Liver (tissue), 3 donors: ENCODE measurements around the gene INTS15.

Experiments
- EGR1 ChIP-seq, 2 donors: IDR thresholded peaks; 2 replicates each; pipeline ENCODE4 v1.6.1; 2016 to 2018; ENCODE audit warnings: antibody characterized with exemption in 2 of 2, low read depth in 2 of 2
- FOXA1 ChIP-seq: IDR thresholded peaks from 2 replicates; pipeline ENCODE4 v1.6.1; 2016; ENCODE audit warnings: antibody characterized with exemption
- JUND ChIP-seq, 2 donors: IDR thresholded peaks; 2 replicates each; pipeline ENCODE4 v1.6.1; 2016; ENCODE audit warnings: antibody characterized with exemption in 2 of 2
- NR2F2 ChIP-seq: IDR thresholded peaks from 2 replicates; pipeline ENCODE4 v1.6.1; 2016; ENCODE audit warnings: antibody characterized with exemption
- RAD21 ChIP-seq, 2 donors: IDR thresholded peaks; 2 replicates each; pipeline ENCODE4 v1.6.1; 2016; ENCODE audit warnings: antibody characterized with exemption in 2 of 2, mild to moderate bottlenecking in 2 of 2
- RXRA ChIP-seq, 2 donors: IDR thresholded peaks; 2 replicates each; pipeline ENCODE4 v1.6.1; 2017 to 2018; ENCODE audit warnings: antibody characterized with exemption in 2 of 2, mild to moderate bottlenecking in 1 of 2
- SP1 ChIP-seq: IDR thresholded peaks from 2 replicates; pipeline ENCODE4 v1.6.1; 2018; ENCODE audit warnings: antibody characterized with exemption, mild to moderate bottlenecking
- TAF1 ChIP-seq: conservative IDR thresholded peaks from 2 replicates; pipeline ENCODE4 v1.6.1; 2016; ENCODE audit warnings: antibody characterized with exemption, mild to moderate bottlenecking
- YY1 ChIP-seq: IDR thresholded peaks from 2 replicates; pipeline ENCODE4 v1.6.1; 2016; ENCODE audit warnings: antibody characterized with exemption, mild to moderate bottlenecking
- TF ChIP-seq, protein P1 (sequence below): fragments of 150-350 bp; IDR thresholded peaks from 2 replicates; pipeline ENCODE4 v1.5.1; 2017; ENCODE audit warnings: improper control_type of control experiment, low read depth, low read length; ENCODE audit not compliant: missing input control
- TF ChIP-seq, protein P2 (sequence below): IDR thresholded peaks from 2 replicates; pipeline ENCODE4 v1.6.1; 2016; ENCODE audit warnings: antibody characterized with exemption
- TF ChIP-seq, protein P3 (sequence below): IDR thresholded peaks from 2 replicates; pipeline ENCODE4 v1.6.1; 2016; ENCODE audit warnings: antibody characterized with exemption
- TF ChIP-seq, protein P4 (sequence below): IDR thresholded peaks from 2 replicates; pipeline ENCODE4 v1.6.1; 2016; ENCODE audit warnings: antibody characterized with exemption
- donor health status: healthy.
- donor health status: healthy.

DNA sequence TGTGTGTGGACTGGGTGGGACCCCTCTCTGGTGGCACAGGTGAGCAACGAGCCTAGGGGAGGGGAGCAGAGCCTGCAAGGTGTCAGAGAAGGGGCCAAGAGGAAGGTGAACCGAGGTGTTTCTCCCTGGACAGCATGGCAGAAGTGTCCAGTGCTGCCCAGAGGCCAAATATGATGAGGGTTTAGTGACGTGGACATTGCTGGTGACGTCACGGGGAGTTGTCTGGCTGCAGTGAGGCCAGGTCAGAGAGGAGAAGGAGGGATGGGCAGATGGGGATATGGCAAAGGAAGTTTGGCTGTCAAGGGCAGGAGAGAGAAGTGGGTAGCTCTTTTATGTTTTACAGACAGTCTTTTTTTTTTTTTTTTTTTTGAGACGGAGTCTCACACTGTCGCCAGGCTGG is 23.0 kb downstream of the INTS15 start:
- TF ChIP-seq, protein P1, sequence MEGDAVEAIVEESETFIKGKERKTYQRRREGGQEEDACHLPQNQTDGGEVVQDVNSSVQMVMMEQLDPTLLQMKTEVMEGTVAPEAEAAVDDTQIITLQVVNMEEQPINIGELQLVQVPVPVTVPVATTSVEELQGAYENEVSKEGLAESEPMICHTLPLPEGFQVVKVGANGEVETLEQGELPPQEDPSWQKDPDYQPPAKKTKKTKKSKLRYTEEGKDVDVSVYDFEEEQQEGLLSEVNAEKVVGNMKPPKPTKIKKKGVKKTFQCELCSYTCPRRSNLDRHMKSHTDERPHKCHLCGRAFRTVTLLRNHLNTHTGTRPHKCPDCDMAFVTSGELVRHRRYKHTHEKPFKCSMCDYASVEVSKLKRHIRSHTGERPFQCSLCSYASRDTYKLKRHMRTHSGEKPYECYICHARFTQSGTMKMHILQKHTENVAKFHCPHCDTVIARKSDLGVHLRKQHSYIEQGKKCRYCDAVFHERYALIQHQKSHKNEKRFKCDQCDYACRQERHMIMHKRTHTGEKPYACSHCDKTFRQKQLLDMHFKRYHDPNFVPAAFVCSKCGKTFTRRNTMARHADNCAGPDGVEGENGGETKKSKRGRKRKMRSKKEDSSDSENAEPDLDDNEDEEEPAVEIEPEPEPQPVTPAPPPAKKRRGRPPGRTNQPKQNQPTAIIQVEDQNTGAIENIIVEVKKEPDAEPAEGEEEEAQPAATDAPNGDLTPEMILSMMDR: no peak
- TF ChIP-seq SP1: no peak
- TF ChIP-seq JUND (IDR thresholded peaks at IDR 0.05): no peak
- no peak for TF ChIP-seq EGR1 (IDR thresholded peaks at IDR 0.05; ENCODE audit: low read depth in 2 of 2)
- TF ChIP-seq, protein P2, sequence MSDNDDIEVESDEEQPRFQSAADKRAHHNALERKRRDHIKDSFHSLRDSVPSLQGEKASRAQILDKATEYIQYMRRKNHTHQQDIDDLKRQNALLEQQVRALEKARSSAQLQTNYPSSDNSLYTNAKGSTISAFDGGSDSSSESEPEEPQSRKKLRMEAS: no peak
- TF ChIP-seq, protein P3, sequence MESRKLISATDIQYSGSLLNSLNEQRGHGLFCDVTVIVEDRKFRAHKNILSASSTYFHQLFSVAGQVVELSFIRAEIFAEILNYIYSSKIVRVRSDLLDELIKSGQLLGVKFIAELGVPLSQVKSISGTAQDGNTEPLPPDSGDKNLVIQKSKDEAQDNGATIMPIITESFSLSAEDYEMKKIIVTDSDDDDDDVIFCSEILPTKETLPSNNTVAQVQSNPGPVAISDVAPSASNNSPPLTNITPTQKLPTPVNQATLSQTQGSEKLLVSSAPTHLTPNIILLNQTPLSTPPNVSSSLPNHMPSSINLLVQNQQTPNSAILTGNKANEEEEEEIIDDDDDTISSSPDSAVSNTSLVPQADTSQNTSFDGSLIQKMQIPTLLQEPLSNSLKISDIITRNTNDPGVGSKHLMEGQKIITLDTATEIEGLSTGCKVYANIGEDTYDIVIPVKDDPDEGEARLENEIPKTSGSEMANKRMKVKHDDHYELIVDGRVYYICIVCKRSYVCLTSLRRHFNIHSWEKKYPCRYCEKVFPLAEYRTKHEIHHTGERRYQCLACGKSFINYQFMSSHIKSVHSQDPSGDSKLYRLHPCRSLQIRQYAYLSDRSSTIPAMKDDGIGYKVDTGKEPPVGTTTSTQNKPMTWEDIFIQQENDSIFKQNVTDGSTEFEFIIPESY: no peak
- TF ChIP-seq RXRA (IDR thresholded peaks at IDR 0.05): no peak
- no peak for TF ChIP-seq YY1
- TF ChIP-seq FOXA1: no peak
- TF ChIP-seq TAF1: no peak
- no peak for TF ChIP-seq RAD21 (IDR thresholded peaks at IDR 0.05)
- TF ChIP-seq, protein P4, sequence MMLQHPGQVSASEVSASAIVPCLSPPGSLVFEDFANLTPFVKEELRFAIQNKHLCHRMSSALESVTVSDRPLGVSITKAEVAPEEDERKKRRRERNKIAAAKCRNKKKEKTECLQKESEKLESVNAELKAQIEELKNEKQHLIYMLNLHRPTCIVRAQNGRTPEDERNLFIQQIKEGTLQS: no peak
- no peak for TF ChIP-seq NR2F2
